ENCODE data around the gene PPM1H.

The PPM1H gene

GRCh38 chr12:62866451-62867082, 68.4 kb downstream of the PPM1H start:
- no peak for DNase-seq

- no peak for DNase-seq
Observed at GRCh38 chr12:62865937-62866336, 69.0 kb downstream of the PPM1H start.

- DNase-seq, result no peak
Observed at GRCh38 chr12:62865065-62865464, 69.9 kb downstream of the PPM1H start.

- DNase-seq, result no peak
Observed at GRCh38 chr12:62862259-62862881, 72.6 kb downstream of the PPM1H start.

GRCh38 chr12:62861586-62861985, 73.4 kb downstream of the PPM1H start:
- DNase-seq, result no peak

- DNase-seq, result no peak
Observed at GRCh38 chr12:62860501-62861411, 74.2 kb downstream of the PPM1H start.

GRCh38 chr12:62860020-62860419, 74.9 kb downstream of the PPM1H start:
- DNase-seq, result no peak

- DNase-seq, result no peak
Observed at GRCh38 chr12:62859321-62859737, 75.6 kb downstream of the PPM1H start.

GRCh38 chr12:62856454-62856853, 78.5 kb downstream of the PPM1H start:
- DNase-seq, result no peak

GRCh38 chr12:62854024-62854423, 80.9 kb downstream of the PPM1H start:
- no peak for DNase-seq

GRCh38 chr12:62849398-62849797, 85.6 kb downstream of the PPM1H start:
- DNase-seq, result no peak

- DNase-seq, result no peak
Observed at GRCh38 chr12:62848418-62848817, 86.5 kb downstream of the PPM1H start.

- no peak for DNase-seq
Observed at GRCh38 chr12:62847709-62848108, 87.2 kb downstream of the PPM1H start.

- no peak for DNase-seq
Observed at GRCh38 chr12:62846491-62846890, 88.5 kb downstream of the PPM1H start.

GRCh38 chr12:62844915-62845314, 90.0 kb downstream of the PPM1H start:
- no peak for DNase-seq

GRCh38 chr12:62843716-62844115, 91.2 kb downstream of the PPM1H start:
- DNase-seq, result no peak

GRCh38 chr12:62841846-62842245, 93.1 kb downstream of the PPM1H start:
- no peak for DNase-seq

- no peak for DNase-seq
Observed at GRCh38 chr12:62840806-62841205, 94.1 kb downstream of the PPM1H start.

GRCh38 chr12:62839869-62840660, 94.9 kb downstream of the PPM1H start:
- DNase-seq, result no peak

GRCh38 chr12:62834971-62835547, 99.9 kb downstream of the PPM1H start:
- DNase-seq, result no peak

GRCh38 chr12:62834406-62834805, 100.5 kb downstream of the PPM1H start:
- DNase-seq, result no peak

GRCh38 chr12:62833634-62834033, 101.3 kb downstream of the PPM1H start:
- no peak for DNase-seq

- no peak for DNase-seq
Observed at GRCh38 chr12:62832558-62832957, 102.4 kb downstream of the PPM1H start.

Data from activated CD4-positive, alpha-beta T cell treated with anti-CD3 and anti-CD28 coated beads, Interleukin-2, amount 50 U/mL, for 1 hour (primary cell).